SK-N-SH treated with all-trans-retinoic acid at 6 μM for 48 hours (cell line): ENCODE data around the gene TRIM45.

Experiments
- ATAC-seq: fragments of 200-7000 bp; cut with Tn5 transposase; 3 replicates; pipeline ENCODE4 v1.9.1; 2020; ENCODE audit warnings: mild to moderate bottlenecking, moderate library complexity
- ARNTL ChIP-seq: fragments of 450-650 bp; formaldehyde crosslinking; IDR thresholded peaks from 2 replicates; pipeline ENCODE4 v1.5.0; 2020; ENCODE audit warnings: low read depth, mild to moderate bottlenecking, moderate library complexity, borderline replicate concordance
- CREB5 ChIP-seq: fragments of 250-450 bp; sonication (Bioruptor Pico); IDR thresholded peaks from 2 replicates; pipeline ENCODE4 v1.5.1; 2020; ENCODE audit warnings: low read depth, mild to moderate bottlenecking, moderate library complexity
- CSDC2 ChIP-seq: fragments of 250-450 bp; sonication (Bioruptor Pico); IDR thresholded peaks from 2 replicates; pipeline ENCODE4 v1.5.0; 2020; ENCODE audit warnings: mild to moderate bottlenecking, moderate library complexity
- ESRRG ChIP-seq: fragments of 250-450 bp; sonication (Bioruptor Pico); IDR thresholded peaks from 2 replicates; pipeline ENCODE4 v1.6.1; 2021; ENCODE audit warnings: mild to moderate bottlenecking
- GLIS3 ChIP-seq: fragments of 250-450 bp; sonication (Bioruptor Pico); IDR thresholded peaks from 2 replicates; pipeline ENCODE4 v1.5.0; 2020; ENCODE audit warnings: mild to moderate bottlenecking, moderate library complexity
- ISL1 ChIP-seq: fragments of 250-450 bp; sonication (Bioruptor Pico); IDR thresholded peaks from 2 replicates; pipeline ENCODE4 v2.1.2; 2022; ENCODE audit warnings: mild to moderate bottlenecking, moderate library complexity
- OSR1 ChIP-seq: fragments of 250-450 bp; sonication (Bioruptor Pico); IDR thresholded peaks from 2 replicates; pipeline ENCODE4 v1.8.0; 2022; ENCODE audit warnings: moderate library complexity, mild to moderate bottlenecking, inconsistent platforms
- PATZ1 ChIP-seq: fragments of 250-450 bp; sonication (Bioruptor Pico); IDR thresholded peaks from 2 replicates; pipeline ENCODE4 v1.8.0; 2020; ENCODE audit warnings: mild to moderate bottlenecking, moderate library complexity, borderline replicate concordance
- POU6F1 ChIP-seq: fragments of 250-450 bp; sonication (Bioruptor Pico); IDR thresholded peaks from 2 replicates; pipeline ENCODE4 v1.8.0; 2021; ENCODE audit warnings: low read depth, mild to moderate bottlenecking, moderate library complexity, borderline replicate concordance
- PPARA ChIP-seq: fragments of 250-450 bp; sonication (Bioruptor Pico); IDR thresholded peaks from 2 replicates; pipeline ENCODE4 v1.5.0; 2020; ENCODE audit warnings: mild to moderate bottlenecking, borderline replicate concordance
- RARB ChIP-seq: fragments of 250-450 bp; sonication (Bioruptor Pico); IDR thresholded peaks from 2 replicates; pipeline ENCODE4 v1.8.0; 2021; ENCODE audit warnings: mild to moderate bottlenecking, moderate library complexity
- SNAI2 ChIP-seq: fragments of 250-450 bp; sonication (Bioruptor Pico); IDR thresholded peaks from 2 replicates; pipeline ENCODE4 v1.5.0; 2020; ENCODE audit warnings: mild to moderate bottlenecking, moderate library complexity
- TOX ChIP-seq: fragments of 250-450 bp; sonication (Bioruptor Pico); IDR thresholded peaks from 2 replicates; pipeline ENCODE4 v1.8.0; 2021; ENCODE audit warnings: mild to moderate bottlenecking, moderate library complexity, borderline replicate concordance
- TSHZ2 ChIP-seq: fragments of 250-450 bp; sonication (Bioruptor Pico); IDR thresholded peaks from 2 replicates; pipeline ENCODE4 v1.5.0; 2020; ENCODE audit warnings: mild to moderate bottlenecking, moderate library complexity
- ZC3H10 ChIP-seq: fragments of 250-450 bp; sonication (Bioruptor Pico); IDR thresholded peaks from 2 replicates; pipeline ENCODE4 v1.5.1; 2021; ENCODE audit warnings: mild to moderate bottlenecking, moderate library complexity
- ZFP3 ChIP-seq: fragments of 250-450 bp; sonication (Bioruptor Pico); IDR thresholded peaks from 2 replicates; pipeline ENCODE4 v1.5.0; 2020; ENCODE audit warnings: mild to moderate bottlenecking, moderate library complexity
- ZFP30 ChIP-seq: fragments of 450-650 bp; formaldehyde crosslinking; IDR thresholded peaks from 2 replicates; pipeline ENCODE4 v1.5.0; 2022; ENCODE audit warnings: mild to moderate bottlenecking, moderate library complexity
- ZNF565 ChIP-seq: fragments of 450-650 bp; formaldehyde crosslinking; conservative IDR thresholded peaks from 2 replicates; pipeline ENCODE4 v1.5.0; 2020; ENCODE audit warnings: low read depth, mild to moderate bottlenecking, moderate library complexity
- ZNF70 ChIP-seq: fragments of 450-650 bp; formaldehyde crosslinking; IDR thresholded peaks from 2 replicates; pipeline ENCODE4 v1.5.0; 2020; ENCODE audit warnings: mild to moderate bottlenecking, moderate library complexity

The TRIM45 gene

GRCh38 chr1:117147341-117147831 is 25.8 kb upstream of the TRIM45 start:
- TF ChIP-seq ZC3H10 (CRISPR knock-in tag) (no peak), GLIS3 (CRISPR knock-in tag) (no peak), RARB (CRISPR knock-in tag) (no peak), TOX (CRISPR knock-in tag) (no peak), ISL1 (no peak), CSDC2 (no peak), PATZ1 (CRISPR knock-in tag) (no peak), POU6F1 (CRISPR knock-in tag) (no peak), OSR1 (CRISPR knock-in tag) (no peak), ESRRG (CRISPR knock-in tag) (no peak), ZNF565 (CRISPR knock-in tag) (no peak), ZFP30 (CRISPR knock-in tag) (no peak), ZFP3 (CRISPR knock-in tag) (no peak), ARNTL (CRISPR knock-in tag) (no peak), TSHZ2 (no peak), CREB5 (no peak), SNAI2 (CRISPR knock-in tag) (no peak)
- no peak for ATAC-seq

- ATAC-seq: peak; percentile 91
- TF ChIP-seq ISL1: peak; percentile 35; the same call in 1 of the 2 replicates
- no peak for TF ChIP-seq SNAI2 (CRISPR knock-in tag)
- no peak for TF ChIP-seq OSR1 (CRISPR knock-in tag)
- no peak for TF ChIP-seq TSHZ2
- TF ChIP-seq, all 23 proteins: peak for 1
Measured at GRCh38 chr1:117146575-117147340, 25.2 kb upstream of the TRIM45 start.

- ATAC-seq: no peak
- TF ChIP-seq ESRRG (CRISPR knock-in tag) (no peak), PPARA (CRISPR knock-in tag) (no peak), GLIS3 (CRISPR knock-in tag) (no peak), ISL1 (no peak), ZNF70 (CRISPR knock-in tag) (no peak)
Measured at GRCh38 chr1:117146072-117146471, 24.5 kb upstream of the TRIM45 start.
